DOHH2 (cell line): ENCODE results near the gene SPRN.

Experiments used
- H3F3A ChIP-seq: fragments of 200-600 bp; sonication (generic), shearing (Covaris generic); 2 replicates; pipeline ENCODE4 v1.6.0; 2016; ENCODE audit warnings: antibody characterized with exemption, mild to moderate bottlenecking; ENCODE audit not compliant: control insufficient read depth, insufficient read depth
- H3K27ac ChIP-seq: fragments of 200-600 bp; sonication (generic); 2 replicates; pipeline ENCODE4 v1.5.1; 2014; ENCODE audit warnings: low read depth, mild to moderate bottlenecking, low read length, moderate library complexity
- H3K27me3 ChIP-seq: fragments of 200-600 bp; sonication (generic); 2 replicates; pipeline ENCODE4 v1.6.1; 2014; ENCODE audit warnings: mild to moderate bottlenecking, low read length, mixed read lengths; ENCODE audit not compliant: control insufficient read depth
- H3K36me3 ChIP-seq: fragments of 200-600 bp; sonication (generic); 2 replicates; pipeline ENCODE4 v1.6.1; 2014; ENCODE audit warnings: mild to moderate bottlenecking, low read length, moderate library complexity, mixed read lengths; ENCODE audit not compliant: control insufficient read depth
- H3K4me1 ChIP-seq: fragments of 200-600 bp; sonication (generic); 2 replicates; pipeline ENCODE4 v1.6.1; 2014; ENCODE audit warnings: mild to moderate bottlenecking, low read length, mixed read lengths; ENCODE audit not compliant: control insufficient read depth
- H3K4me2 ChIP-seq: fragments of 200-600 bp; sonication (generic); 2 replicates; pipeline ENCODE4 v1.6.0; 2014; ENCODE audit warnings: mild to moderate bottlenecking, low read length, moderate library complexity
- H3K4me3 ChIP-seq: fragments of 200-600 bp; sonication (generic); 2 replicates; pipeline ENCODE4 v1.5.1; 2014; ENCODE audit warnings: mild to moderate bottlenecking, low read length, mixed read lengths
- H3K79me2 ChIP-seq: fragments of 200-600 bp; sonication (generic); 2 replicates; pipeline ENCODE4 v1.6.1; 2014; ENCODE audit warnings: mild to moderate bottlenecking, low read length, mixed read lengths; ENCODE audit not compliant: control insufficient read depth
- H3K9me2 ChIP-seq: fragments of 200-600 bp; sonication (generic); replicated peaks from 2 replicates; pipeline ENCODE4 v1.6.1; 2014; ENCODE audit warnings: mild to moderate bottlenecking, low read length, mixed read lengths; ENCODE audit not compliant: control insufficient read depth
- H3K9me3 ChIP-seq: fragments of 200-600 bp; sonication (generic); 2 replicates; pipeline ENCODE4 v1.6.1; 2014; ENCODE audit warnings: antibody characterized with exemption, low read length, mixed read lengths; ENCODE audit not compliant: control insufficient read depth, insufficient read depth
- H4K20me1 ChIP-seq: fragments of 200-600 bp; sonication (generic); 2 replicates; pipeline ENCODE4 v1.6.0; 2014; ENCODE audit warnings: low read depth, mild to moderate bottlenecking, antibody characterized with exemption, low read length, moderate library complexity; ENCODE audit not compliant: control insufficient read depth, insufficient read depth
- EZH2phosphoT487 ChIP-seq: fragments of 200-600 bp; sonication (generic); IDR thresholded peaks from 2 replicates; pipeline ENCODE4 v1.6.1; 2017; ENCODE audit warnings: borderline replicate concordance, mild to moderate bottlenecking, antibody characterized with exemption, low read length, moderate library complexity, mixed read lengths
- TF ChIP-seq, protein P1 (sequence below): fragments of 200-600 bp; sonication (generic); IDR thresholded peaks from one replicate; pipeline ENCODE4 v1.5.1; 2014; ENCODE audit warnings: antibody characterized with exemption, mild to moderate bottlenecking, low read depth, low read length; ENCODE audit not compliant: poor library complexity, severe bottlenecking

Gene SPRN

DNA sequence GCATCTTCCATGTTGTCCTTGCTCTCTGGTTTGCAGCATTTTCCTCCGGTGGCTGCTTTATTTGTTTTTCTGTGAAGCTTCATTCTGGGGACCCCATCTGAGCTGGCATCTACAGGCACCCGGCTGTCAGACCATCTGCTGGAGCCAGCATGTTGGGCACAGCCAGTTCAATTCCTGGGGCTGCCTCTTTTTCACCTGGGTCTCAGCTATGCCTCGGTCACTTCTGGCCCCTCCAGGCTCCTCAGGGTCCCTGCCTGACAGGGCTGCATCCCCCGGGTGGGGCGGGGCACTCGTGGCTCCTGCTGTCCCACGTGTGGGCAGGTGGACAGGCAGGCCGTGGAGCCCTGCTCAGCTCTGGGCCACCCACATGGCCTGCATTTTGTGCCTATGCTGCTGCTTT lies 37.4 kb upstream of the SPRN start:
- Histone ChIP-seq H3K4me2 (no peak overlapping the region), H3K27me3 (no peaks in the 10 kb centered on the region), H3K36me3 (no peaks in the 10 kb centered on the region), H3K9me3 (no peaks in the 10 kb centered on the region), H3F3A (no peaks in the 10 kb centered on the region), H3K4me1 (no peaks in the 10 kb centered on the region), H3K4me3 (no peak overlapping the region), H3K27ac (no peak overlapping the region), H3K79me2 (no peaks in the 10 kb centered on the region), H4K20me1 (no peaks in the 10 kb centered on the region), H3K9me2 (no peaks in the 10 kb centered on the region)
- TF ChIP-seq EZH2phosphoT487: no peak
- TF ChIP-seq, protein P1, sequence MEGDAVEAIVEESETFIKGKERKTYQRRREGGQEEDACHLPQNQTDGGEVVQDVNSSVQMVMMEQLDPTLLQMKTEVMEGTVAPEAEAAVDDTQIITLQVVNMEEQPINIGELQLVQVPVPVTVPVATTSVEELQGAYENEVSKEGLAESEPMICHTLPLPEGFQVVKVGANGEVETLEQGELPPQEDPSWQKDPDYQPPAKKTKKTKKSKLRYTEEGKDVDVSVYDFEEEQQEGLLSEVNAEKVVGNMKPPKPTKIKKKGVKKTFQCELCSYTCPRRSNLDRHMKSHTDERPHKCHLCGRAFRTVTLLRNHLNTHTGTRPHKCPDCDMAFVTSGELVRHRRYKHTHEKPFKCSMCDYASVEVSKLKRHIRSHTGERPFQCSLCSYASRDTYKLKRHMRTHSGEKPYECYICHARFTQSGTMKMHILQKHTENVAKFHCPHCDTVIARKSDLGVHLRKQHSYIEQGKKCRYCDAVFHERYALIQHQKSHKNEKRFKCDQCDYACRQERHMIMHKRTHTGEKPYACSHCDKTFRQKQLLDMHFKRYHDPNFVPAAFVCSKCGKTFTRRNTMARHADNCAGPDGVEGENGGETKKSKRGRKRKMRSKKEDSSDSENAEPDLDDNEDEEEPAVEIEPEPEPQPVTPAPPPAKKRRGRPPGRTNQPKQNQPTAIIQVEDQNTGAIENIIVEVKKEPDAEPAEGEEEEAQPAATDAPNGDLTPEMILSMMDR: no peak

GRCh38 chr10:133461027-133461426 lies 36.6 kb upstream of the SPRN start:
- Histone ChIP-seq H3K9me2 (no peaks in the 10 kb centered on the region), H3K4me1 (no peaks in the 10 kb centered on the region), H3K36me3 (no peaks in the 10 kb centered on the region), H3K27me3 (no peaks in the 10 kb centered on the region), H3K27ac (no peak overlapping the region), H4K20me1 (no peaks in the 10 kb centered on the region), H3F3A (no peaks in the 10 kb centered on the region), H3K79me2 (no peaks in the 10 kb centered on the region), H3K4me3 (no peak overlapping the region), H3K4me2 (no peak overlapping the region), H3K9me3 (no peaks in the 10 kb centered on the region)
- TF ChIP-seq, protein P1: no peak
- TF ChIP-seq EZH2phosphoT487: no peak

- no peaks in the 10 kb centered on the region for H3K79me2 ChIP-seq
- no peaks in the 10 kb centered on the region for H3K27me3 ChIP-seq
- H3K9me3 ChIP-seq: no peaks in the 10 kb centered on the region
- TF ChIP-seq, protein P1: no peak
- no peak for TF ChIP-seq EZH2phosphoT487
- no peaks in the 10 kb centered on the region for H3K36me3 ChIP-seq
- no peaks in the 10 kb centered on the region for H3K4me1 ChIP-seq
- H4K20me1 ChIP-seq: no peaks in the 10 kb centered on the region
- no peak overlapping the region for H3K4me3 ChIP-seq
- no peak overlapping the region for H3K27ac ChIP-seq
- no peaks in the 10 kb centered on the region for H3F3A ChIP-seq
- no peak overlapping the region for H3K4me2 ChIP-seq
- H3K9me2 ChIP-seq: no peaks in the 10 kb centered on the region
Observed at GRCh38 chr10:133460208-133460769, 35.9 kb upstream of the SPRN start.
